Lower lobe of right lung (tissue), 2 donors: ENCODE results near the gene PTPRM. TPM values are rescaled to one million over a fixed set of nuclear protein-coding genes. Genes with fewer than 3 reads are reported as not detected.

Experiments used
- ATAC-seq, 2 donors: fragments of 200-7000 bp; cut with Tn5 transposase; one replicate each; pipeline ENCODE4 v1.9.1; 2020 to 2022; ENCODE audit warnings: mild to moderate bottlenecking in 2 of 2, moderate library complexity in 2 of 2
- DNase-seq: peaks from one replicate; pipeline ENCODE4 v3.0.0-alpha.2; 2020
- H3K27ac ChIP-seq: fragments of 200-600 bp; one replicate; pipeline ENCODE4 v1.8.0; 2022
- H3K27me3 ChIP-seq: fragments of 200-600 bp; one replicate; pipeline ENCODE4 v1.8.0; 2022; ENCODE audit warnings: low read depth
- H3K36me3 ChIP-seq: fragments of 200-600 bp; one replicate; pipeline ENCODE4 v1.8.0; 2022; ENCODE audit warnings: mild to moderate bottlenecking
- H3K4me1 ChIP-seq: fragments of 200-600 bp; one replicate; pipeline ENCODE4 v1.8.0; 2022
- H3K4me3 ChIP-seq: fragments of 200-600 bp; one replicate; pipeline ENCODE4 v1.8.0; 2022; ENCODE audit warnings: mild to moderate bottlenecking
- H3K9me3 ChIP-seq: fragments of 200-600 bp; one replicate; pipeline ENCODE4 v1.8.0; 2022
- intact Hi-C: fragments of 100-400 bp; cut with DNase I; formaldehyde crosslinking; loops from one replicate; pipeline ENCODE4 v1.11.0; 2022
- total RNA-seq: library from RNA; stranded (reverse); fragmentation: NEBNext Ultra II Directional; extraction: Animal tissue kit (Norgen Biotek cat#: 25700); gene quantifications from one replicate; pipeline ENCODE4 v1.2.1, GENCODE V29; 2021
- TF ChIP-seq, protein P1 (sequence below): fragments of 200-600 bp; IDR thresholded peaks from one replicate; pipeline ENCODE4 v1.8.0; 2022; ENCODE audit warnings: antibody characterized with exemption, mild to moderate bottlenecking
- donor health status: DM: no; HTN: yes; CAD: no; lungs with severe emphysema.

Gene PTPRM
- total RNA-seq, 1 donor from 2014 or later, result 85.2 TPM

DNA sequence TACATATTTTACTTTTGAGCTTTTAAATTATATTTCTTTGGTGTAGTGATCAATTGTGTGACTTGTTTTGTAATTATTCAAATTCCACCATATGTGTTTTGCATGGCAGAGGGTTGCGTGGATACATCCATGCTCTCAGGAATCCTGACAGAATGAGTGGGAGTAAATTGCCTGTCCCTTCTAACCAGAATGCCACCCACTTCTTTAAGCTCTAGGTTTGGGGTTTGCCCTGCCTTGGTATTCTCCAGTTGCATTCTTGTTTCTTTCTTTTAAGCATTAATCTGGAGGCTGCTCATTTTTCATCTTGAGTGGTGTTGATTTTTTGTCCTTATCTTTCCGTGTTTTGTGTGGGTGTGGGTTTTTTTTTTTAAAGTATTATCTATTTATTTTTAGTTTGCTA is 360.0 kb downstream of the PTPRM start:
- TF ChIP-seq, protein P1, sequence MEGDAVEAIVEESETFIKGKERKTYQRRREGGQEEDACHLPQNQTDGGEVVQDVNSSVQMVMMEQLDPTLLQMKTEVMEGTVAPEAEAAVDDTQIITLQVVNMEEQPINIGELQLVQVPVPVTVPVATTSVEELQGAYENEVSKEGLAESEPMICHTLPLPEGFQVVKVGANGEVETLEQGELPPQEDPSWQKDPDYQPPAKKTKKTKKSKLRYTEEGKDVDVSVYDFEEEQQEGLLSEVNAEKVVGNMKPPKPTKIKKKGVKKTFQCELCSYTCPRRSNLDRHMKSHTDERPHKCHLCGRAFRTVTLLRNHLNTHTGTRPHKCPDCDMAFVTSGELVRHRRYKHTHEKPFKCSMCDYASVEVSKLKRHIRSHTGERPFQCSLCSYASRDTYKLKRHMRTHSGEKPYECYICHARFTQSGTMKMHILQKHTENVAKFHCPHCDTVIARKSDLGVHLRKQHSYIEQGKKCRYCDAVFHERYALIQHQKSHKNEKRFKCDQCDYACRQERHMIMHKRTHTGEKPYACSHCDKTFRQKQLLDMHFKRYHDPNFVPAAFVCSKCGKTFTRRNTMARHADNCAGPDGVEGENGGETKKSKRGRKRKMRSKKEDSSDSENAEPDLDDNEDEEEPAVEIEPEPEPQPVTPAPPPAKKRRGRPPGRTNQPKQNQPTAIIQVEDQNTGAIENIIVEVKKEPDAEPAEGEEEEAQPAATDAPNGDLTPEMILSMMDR, result no peak
- no peaks in the 10 kb centered on the region for H3K27me3 ChIP-seq
- no peaks in the 10 kb centered on the region for H3K4me1 ChIP-seq
- no peaks in the 10 kb centered on the region for H3K9me3 ChIP-seq
- ATAC-seq, result peak in 1 of 2 donors; percentile 39
- H3K27ac ChIP-seq, result no peak overlapping the region
- no peak overlapping the region for H3K4me3 ChIP-seq
- intact Hi-C loops, result no loop called here
- DNase-seq, result no peak
- H3K36me3 ChIP-seq, result no peaks in the 10 kb centered on the region

DNA sequence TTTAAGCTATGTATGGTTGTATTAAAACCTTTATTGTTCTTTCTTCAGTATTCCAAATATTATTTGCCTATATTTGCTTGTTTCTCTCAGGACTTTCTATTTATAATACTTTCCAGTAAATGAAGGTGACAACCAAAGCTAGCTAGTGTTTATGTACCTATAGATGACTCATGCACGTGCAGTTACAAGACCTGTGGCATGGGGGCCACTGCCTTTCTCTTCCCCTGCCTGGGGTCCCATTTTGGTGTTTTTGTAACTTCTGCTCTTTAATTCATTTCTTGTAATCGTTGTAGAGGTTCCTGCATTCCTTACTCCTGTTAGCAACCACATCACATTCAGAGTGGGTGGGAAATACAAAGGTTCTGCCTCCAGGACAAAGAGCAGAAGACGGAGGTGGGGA is 364.6 kb downstream of the PTPRM start:
- H3K4me1 ChIP-seq, result no peaks in the 10 kb centered on the region
- ATAC-seq, result no peak
- intact Hi-C loops, result no loop called here
- H3K9me3 ChIP-seq, result no peaks in the 10 kb centered on the region
- no peak for DNase-seq
- no peak overlapping the region for H3K4me3 ChIP-seq
- TF ChIP-seq, protein P1, result no peak
- H3K27me3 ChIP-seq, result no peaks in the 10 kb centered on the region
- no peaks in the 10 kb centered on the region for H3K36me3 ChIP-seq
- no peak overlapping the region for H3K27ac ChIP-seq

GRCh38 chr18:7937268-7937667 is 370.2 kb downstream of the PTPRM start:
- DNase-seq (no peak), ATAC-seq (no peak)
- TF ChIP-seq, protein P1, result no peak
- Histone ChIP-seq H3K27ac (no peak overlapping the region), H3K4me3 (no peak overlapping the region), H3K9me3 (no peaks in the 10 kb centered on the region), H3K36me3 (no peaks in the 10 kb centered on the region), H3K27me3 (no peaks in the 10 kb centered on the region), H3K4me1 (peaks cover 6% of the 10 kb centered on the region)
- intact Hi-C loops, result no loop called here

DNA sequence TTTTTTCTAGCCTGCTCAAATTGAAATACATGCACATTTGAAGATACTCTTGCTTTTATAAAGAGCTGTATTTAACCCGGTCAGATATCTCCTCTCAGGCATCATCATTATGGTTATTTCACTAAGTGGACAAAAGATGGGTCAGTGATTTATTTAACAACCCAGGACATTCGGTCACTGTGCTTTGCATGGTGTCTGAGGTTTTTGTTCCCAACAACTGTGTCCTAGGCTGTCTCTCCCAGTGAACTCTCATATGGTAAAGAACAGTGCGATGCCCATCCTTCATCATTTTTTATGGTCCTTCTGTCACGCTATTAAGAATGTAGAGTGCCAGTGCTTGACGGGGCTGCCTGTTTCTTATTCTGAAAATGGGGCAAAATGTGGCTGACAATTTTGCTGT is 372.4 kb downstream of the PTPRM start:
- Histone ChIP-seq H3K36me3 (no peaks in the 10 kb centered on the region), H3K27me3 (no peaks in the 10 kb centered on the region), H3K4me1 (peaks cover 6% of the 10 kb centered on the region), H3K9me3 (no peaks in the 10 kb centered on the region), H3K27ac (no peak overlapping the region), H3K4me3 (no peak overlapping the region)
- ATAC-seq (no peak), DNase-seq (no peak)
- intact Hi-C loops, result no loop called here
- TF ChIP-seq, protein P1, result no peak

DNA sequence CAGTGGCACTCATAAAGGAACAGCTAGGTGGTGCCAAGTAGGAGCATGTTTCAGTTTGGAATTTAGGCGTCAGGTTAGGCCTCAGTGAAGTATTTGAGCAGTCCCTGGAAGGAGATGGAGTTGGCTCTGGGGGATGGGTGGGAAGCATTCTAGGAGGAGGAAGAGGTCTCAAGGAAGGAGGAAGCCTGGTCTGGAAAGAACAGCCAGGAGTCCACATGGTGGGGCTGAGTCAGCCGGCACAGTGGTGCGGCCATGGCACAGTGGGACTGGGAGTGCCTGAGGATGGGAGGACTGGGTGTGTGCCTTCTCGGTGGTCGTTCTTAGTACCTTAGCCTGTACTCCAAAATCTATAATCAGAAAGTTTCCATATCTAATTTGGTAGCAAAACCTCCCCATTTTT is 373.3 kb downstream of the PTPRM start:
- H3K9me3 ChIP-seq, result no peaks in the 10 kb centered on the region
- H3K36me3 ChIP-seq, result no peaks in the 10 kb centered on the region
- no peak overlapping the region for H3K27ac ChIP-seq
- intact Hi-C loops, result no loop called here
- no peak overlapping the region for H3K4me3 ChIP-seq
- no peaks in the 10 kb centered on the region for H3K27me3 ChIP-seq
- H3K4me1 ChIP-seq, result peaks cover 8% of the 10 kb centered on the region
- no peak for ATAC-seq
- DNase-seq, result no peak
- TF ChIP-seq, protein P1, result no peak

- H3K4me3 ChIP-seq, result no peak overlapping the region
- intact Hi-C loops, result no loop called here
- H3K27ac ChIP-seq, result no peak overlapping the region
- H3K36me3 ChIP-seq, result no peaks in the 10 kb centered on the region
- ATAC-seq (no peak), DNase-seq (no peak)
- TF ChIP-seq, protein P1, result no peak
- no peaks in the 10 kb centered on the region for H3K27me3 ChIP-seq
- no peaks in the 10 kb centered on the region for H3K9me3 ChIP-seq
- peaks cover 14% of the 10 kb centered on the region for H3K4me1 ChIP-seq
Measured at GRCh38 chr18:7940971-7941370, 373.9 kb downstream of the PTPRM start.
